HG02763 (cell line): ENCODE data around the gene ARHGAP42.

ENCODE experiments used
- ATAC-seq: cut with Tn5 transposase; IDR thresholded peaks from one replicate; pipeline ENCODE4 v1.9.1; 2021; ENCODE audit warnings: mild to moderate bottlenecking, moderate library complexity; ENCODE audit not compliant: unreplicated experiment

Gene ARHGAP42

DNA sequence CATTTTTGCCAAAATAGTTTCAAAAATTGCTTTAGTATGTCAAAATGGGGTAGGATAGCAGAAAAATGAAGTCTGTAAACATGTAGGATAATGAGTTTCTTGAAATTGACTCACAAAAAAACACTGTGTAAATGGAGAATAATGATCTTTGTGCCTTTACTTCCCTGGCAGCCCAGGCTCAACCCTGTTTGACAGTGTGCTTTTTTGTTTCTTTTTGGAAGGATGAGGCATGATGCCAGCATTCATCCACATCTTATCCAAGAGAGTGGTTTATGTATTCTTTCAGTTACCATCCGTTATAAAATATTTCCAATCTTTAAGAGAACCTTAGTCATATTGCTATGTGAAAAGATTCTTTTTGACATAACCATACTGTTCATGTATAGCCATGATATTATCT is 70.6 kb downstream of the ARHGAP42 start:
- no peak for ATAC-seq

DNA sequence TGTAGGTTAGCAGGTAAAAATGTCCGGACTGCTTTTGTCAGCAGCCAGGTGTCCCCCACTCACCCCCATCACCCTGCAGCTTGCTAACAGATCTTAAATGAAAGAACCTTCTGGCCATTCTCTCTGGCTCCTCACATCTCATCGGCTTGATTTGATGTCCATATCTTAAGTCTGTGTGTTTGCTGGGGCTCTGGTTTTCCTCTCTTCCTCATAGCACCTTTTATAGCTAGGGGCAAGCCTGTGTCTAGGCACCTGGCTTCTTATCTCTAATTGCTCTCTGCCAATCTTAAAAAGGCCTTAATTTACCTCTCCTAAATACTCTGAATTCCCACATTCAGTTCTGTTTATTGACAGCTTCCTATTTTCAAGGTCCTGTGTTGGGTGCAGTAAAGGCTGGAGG is 72.0 kb downstream of the ARHGAP42 start:
- no peak for ATAC-seq

GRCh38 chr11:100759856-100760255 is 72.8 kb downstream of the ARHGAP42 start:
- no peak for ATAC-seq

DNA sequence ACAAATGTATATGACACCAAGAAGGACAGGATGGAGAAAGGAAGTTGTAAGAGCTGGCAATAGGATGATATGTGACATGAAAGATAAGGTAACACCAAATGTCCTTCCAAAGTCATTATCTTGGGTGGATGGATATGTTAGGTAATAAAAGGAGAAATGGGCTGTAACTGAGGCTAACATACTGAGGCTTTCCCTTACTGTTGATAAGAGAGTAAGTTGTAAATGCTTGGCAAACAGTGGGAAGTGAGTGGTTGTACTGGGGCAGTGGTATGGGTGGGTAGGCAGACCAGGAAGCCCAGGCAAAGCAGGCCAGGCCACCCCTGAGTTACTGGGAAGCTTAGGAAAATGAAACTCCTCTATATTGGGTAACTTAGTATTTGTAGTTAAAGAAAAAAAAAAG is 73.7 kb downstream of the ARHGAP42 start:
- ATAC-seq, result no peak

DNA sequence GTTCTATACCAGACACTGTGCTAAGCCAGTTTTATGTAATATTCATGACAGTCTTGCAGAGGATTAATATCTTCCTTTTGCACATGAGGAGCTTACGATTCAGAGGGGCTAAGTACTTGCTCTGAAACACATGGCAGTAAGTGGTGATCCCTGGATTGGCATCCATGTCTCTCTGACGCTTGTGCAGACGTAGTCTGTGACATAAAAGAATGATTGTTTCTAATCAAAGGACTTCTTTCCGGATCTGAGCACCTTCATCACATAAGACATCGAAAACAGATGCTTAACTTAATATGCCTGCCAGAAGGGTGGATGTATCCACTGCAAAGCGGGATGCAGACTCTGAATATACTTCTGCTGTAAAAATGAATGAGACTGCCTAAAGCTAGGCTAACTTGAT is 74.8 kb downstream of the ARHGAP42 start:
- no peak for ATAC-seq

DNA sequence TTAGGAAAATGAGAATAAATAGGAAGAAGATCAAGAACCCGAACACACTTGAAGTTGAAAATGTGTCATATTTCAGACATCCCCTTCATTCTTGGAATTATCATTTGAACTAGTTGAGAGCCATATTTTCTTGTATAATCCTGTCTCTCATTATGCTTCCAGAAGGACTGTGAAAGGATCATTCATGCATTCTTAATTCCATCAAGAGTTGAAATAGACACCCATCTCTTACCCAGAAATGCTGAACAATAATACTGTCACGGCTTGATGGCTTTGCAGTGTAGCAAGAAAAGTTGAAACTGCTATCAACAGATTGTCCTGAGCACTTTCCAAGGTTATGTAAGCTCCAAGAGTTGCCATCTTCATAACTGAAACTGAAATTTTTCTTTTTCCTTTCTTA is 79.7 kb downstream of the ARHGAP42 start:
- no peak for ATAC-seq

DNA sequence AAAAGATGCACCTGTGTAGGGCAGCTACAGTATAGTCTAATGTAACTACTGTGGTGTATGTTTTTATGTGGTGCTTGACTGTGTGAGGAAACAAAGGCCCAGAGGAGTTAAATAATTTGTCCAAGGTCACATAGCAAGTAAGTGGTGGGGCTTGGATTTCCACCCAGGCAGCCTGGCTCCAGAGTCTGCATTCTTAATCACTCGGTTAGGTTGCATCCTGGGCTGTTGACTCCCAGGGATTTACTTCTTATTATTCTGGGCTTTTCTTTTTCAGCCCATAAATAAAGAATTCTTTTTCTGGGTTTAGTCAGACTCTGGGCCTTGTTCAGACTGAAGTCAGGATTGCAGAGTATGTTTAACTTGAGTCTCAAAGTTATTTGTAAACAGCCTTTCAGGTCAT is 82.1 kb downstream of the ARHGAP42 start:
- no peak for ATAC-seq

DNA sequence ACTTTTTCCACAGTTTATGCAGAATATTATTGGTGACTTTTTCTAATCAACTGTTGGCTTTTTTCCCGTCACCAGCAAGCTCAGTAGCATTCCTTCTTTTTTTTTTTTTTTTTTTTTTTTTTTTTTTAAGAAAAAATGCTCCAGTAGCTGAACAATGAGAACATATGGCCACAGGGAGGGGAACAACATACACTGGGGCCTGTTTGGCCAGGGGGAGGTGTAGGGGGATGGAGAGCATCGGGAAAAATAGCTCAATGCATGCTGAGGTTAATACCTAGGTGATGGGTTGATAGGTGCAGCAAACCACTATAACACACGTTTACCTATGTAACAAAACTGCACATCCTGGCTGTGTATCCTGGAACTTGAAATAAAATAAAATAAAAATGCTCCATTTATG is 82.5 kb downstream of the ARHGAP42 start:
- no peak for ATAC-seq

GRCh38 chr11:100774132-100774531 is 87.0 kb downstream of the ARHGAP42 start:
- ATAC-seq, result no peak

GRCh38 chr11:100774859-100775258 is 87.8 kb downstream of the ARHGAP42 start:
- no peak for ATAC-seq

GRCh38 chr11:100776212-100776896 is 89.3 kb downstream of the ARHGAP42 start:
- ATAC-seq, result no peak

- no peak for ATAC-seq
These were observed 90.0 kb downstream of the ARHGAP42 start for GRCh38 chr11:100777103-100777502.

- no peak for ATAC-seq
These were observed 90.6 kb downstream of the ARHGAP42 start for GRCh38 chr11:100777736-100778135.

DNA sequence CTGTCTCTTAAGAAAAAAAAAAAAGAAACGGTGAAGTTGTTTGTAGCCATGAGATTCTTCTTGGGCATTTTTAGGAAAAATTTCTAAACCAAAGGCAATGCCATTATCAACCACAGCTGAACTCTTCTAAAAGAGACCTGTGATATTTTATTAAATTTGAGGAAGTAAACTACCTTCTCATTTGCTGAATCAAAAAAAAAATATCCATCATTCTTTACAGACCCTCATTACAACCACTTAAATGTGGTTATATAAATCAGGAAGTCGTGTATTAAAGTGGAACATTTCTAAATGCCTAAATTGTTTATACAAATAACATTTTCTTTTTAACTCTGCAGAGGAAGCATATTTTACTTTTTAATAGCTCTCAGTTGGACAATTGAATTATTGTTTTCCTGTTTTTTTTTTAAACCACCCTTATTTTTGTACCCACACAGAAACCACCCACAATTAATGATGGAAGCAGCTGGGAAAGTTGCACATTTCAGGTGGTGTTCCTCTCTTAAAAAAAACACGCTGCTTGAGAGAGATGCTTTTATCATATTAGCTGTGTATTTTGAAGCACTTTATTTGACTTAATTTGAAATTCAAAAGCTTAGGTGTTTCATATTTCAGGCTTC is 91.2 kb downstream of the ARHGAP42 start:
- ATAC-seq, result no peak

GRCh38 chr11:100780470-100780869 is 93.4 kb downstream of the ARHGAP42 start:
- no peak for ATAC-seq

GRCh38 chr11:100785148-100785983 is 98.3 kb downstream of the ARHGAP42 start:
- no peak for ATAC-seq

- ATAC-seq, result no peak
These were observed 101.6 kb downstream of the ARHGAP42 start for GRCh38 chr11:100788561-100789295.

GRCh38 chr11:100789500-100789899 is 102.4 kb downstream of the ARHGAP42 start:
- ATAC-seq, result no peak

DNA sequence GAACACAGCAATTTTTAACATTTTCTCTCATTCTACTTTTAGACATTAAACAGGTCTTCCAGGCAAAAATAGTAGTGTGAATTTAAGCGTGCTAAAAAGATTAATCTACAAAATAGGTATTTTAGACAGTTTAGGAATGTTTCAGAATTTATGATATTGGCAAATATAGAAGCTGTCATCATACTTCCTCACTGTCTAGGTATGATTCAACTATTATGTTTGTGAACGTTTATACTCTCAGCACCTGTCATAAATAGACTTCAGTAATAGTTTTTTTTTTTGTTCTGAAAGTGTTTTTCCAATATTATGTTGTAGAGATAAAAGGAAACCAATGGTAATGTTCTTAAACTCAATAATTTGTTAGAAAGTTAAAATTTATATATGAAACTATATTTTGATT is 103.0 kb downstream of the ARHGAP42 start:
- no peak for ATAC-seq

GRCh38 chr11:100791103-100791502 is 104.0 kb downstream of the ARHGAP42 start:
- ATAC-seq, result no peak

- ATAC-seq, result no peak
These were observed 104.8 kb downstream of the ARHGAP42 start for GRCh38 chr11:100791860-100792259.
